IMR-90 (cell line): Measurements from ENCODE around the gene DOHH.

Experiments
- MAFK ChIP-seq: IDR thresholded peaks from 2 replicates; pipeline ENCODE4 v1.6.1; 2012; ENCODE audit warnings: low read depth, low read length, improper control_type of control experiment
- MAZ ChIP-seq: IDR thresholded peaks from 2 replicates; pipeline ENCODE4 v1.6.1; 2012; ENCODE audit warnings: low read depth, mild to moderate bottlenecking, low read length, improper control_type of control experiment, moderate library complexity, borderline replicate concordance
- NFE2L2 ChIP-seq: fragments of 150-350 bp; IDR thresholded peaks from 2 replicates; pipeline ENCODE4 v1.6.1; 2016; ENCODE audit warnings: low read depth, mild to moderate bottlenecking, low read length
- POLR2A ChIP-seq: IDR thresholded peaks from 2 replicates; pipeline ENCODE4 v1.6.1; 2012; ENCODE audit warnings: mild to moderate bottlenecking, low read depth, low read length
- RAD21 ChIP-seq: IDR thresholded peaks from 2 replicates; pipeline ENCODE4 v1.6.1; 2012; ENCODE audit warnings: low read length, improper control_type of control experiment
- RCOR1 ChIP-seq: IDR thresholded peaks from 2 replicates; pipeline ENCODE4 v1.6.1; 2012; ENCODE audit warnings: mild to moderate bottlenecking, low read length, improper control_type of control experiment; ENCODE audit not compliant: insufficient replicate concordance
- RFX5 ChIP-seq: IDR thresholded peaks from 2 replicates; pipeline ENCODE4 v1.8.0; 2012; ENCODE audit warnings: low read depth, mild to moderate bottlenecking, low read length, moderate library complexity
- SMC3 ChIP-seq: fragments of 150-350 bp; IDR thresholded peaks from 2 replicates; pipeline ENCODE4 v1.6.1; 2016; ENCODE audit warnings: low read depth, mild to moderate bottlenecking, antibody characterized with exemption, low read length, moderate library complexity
- TF ChIP-seq, protein P1 (sequence below): conservative IDR thresholded peaks from 2 replicates; pipeline ENCODE4 v1.5.1; 2012; ENCODE audit warnings: mild to moderate bottlenecking, low read depth, low read length, improper control_type of control experiment
- TF ChIP-seq, protein P2 (sequence below): fragments of 150-350 bp; IDR thresholded peaks from 2 replicates; pipeline ENCODE4 v1.6.1; 2016; ENCODE audit warnings: low read depth, mild to moderate bottlenecking, low read length, moderate library complexity, borderline replicate concordance
- TF ChIP-seq, protein P3 (sequence below): fragments of 150-350 bp; IDR thresholded peaks from 2 replicates; pipeline ENCODE4 v1.6.1; 2017; ENCODE audit warnings: mild to moderate bottlenecking, antibody characterized with exemption, low read length, low read depth

DNA sequence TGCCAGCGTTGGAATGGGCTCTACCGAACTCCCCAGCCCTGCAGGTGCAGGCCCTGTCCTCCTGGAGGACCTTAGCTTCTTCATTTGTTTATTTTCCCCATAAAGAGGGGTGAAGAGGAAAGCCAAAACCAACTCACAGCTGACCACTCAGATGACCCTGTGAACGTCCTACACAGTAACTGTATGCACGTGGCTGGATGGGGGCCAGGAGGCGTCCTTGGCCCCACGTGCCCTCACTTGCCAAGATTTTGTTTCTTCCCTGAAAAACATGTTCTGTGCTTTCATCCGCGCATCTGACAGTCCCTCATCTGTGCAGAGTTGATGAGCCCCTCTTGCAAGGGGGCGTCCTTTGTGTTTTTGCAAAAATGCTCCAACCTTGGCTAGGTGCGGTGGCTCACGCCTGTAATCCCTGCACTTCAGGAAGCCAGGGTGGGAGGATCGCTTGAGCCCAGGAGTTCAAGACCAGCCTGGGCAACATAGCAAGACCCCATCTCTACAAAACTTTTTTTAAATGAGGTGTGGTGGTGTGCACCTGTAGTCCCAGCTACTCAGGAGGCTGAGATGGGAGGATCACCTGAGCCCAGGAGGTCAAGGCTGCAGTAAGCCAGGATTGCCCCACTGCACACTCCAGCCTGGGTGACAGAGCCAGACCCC is 33.2 kb upstream of the DOHH start:
- TF ChIP-seq, protein P1, sequence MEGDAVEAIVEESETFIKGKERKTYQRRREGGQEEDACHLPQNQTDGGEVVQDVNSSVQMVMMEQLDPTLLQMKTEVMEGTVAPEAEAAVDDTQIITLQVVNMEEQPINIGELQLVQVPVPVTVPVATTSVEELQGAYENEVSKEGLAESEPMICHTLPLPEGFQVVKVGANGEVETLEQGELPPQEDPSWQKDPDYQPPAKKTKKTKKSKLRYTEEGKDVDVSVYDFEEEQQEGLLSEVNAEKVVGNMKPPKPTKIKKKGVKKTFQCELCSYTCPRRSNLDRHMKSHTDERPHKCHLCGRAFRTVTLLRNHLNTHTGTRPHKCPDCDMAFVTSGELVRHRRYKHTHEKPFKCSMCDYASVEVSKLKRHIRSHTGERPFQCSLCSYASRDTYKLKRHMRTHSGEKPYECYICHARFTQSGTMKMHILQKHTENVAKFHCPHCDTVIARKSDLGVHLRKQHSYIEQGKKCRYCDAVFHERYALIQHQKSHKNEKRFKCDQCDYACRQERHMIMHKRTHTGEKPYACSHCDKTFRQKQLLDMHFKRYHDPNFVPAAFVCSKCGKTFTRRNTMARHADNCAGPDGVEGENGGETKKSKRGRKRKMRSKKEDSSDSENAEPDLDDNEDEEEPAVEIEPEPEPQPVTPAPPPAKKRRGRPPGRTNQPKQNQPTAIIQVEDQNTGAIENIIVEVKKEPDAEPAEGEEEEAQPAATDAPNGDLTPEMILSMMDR, result no peak
- TF ChIP-seq MAFK, result no peak
- TF ChIP-seq RAD21, result no peak
- no peak for TF ChIP-seq NFE2L2
- TF ChIP-seq POLR2A, result no peak
- TF ChIP-seq RFX5, result no peak
- TF ChIP-seq, protein P2, sequence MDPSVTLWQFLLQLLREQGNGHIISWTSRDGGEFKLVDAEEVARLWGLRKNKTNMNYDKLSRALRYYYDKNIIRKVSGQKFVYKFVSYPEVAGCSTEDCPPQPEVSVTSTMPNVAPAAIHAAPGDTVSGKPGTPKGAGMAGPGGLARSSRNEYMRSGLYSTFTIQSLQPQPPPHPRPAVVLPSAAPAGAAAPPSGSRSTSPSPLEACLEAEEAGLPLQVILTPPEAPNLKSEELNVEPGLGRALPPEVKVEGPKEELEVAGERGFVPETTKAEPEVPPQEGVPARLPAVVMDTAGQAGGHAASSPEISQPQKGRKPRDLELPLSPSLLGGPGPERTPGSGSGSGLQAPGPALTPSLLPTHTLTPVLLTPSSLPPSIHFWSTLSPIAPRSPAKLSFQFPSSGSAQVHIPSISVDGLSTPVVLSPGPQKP, result no peak
- TF ChIP-seq RCOR1, result no peak
- no peak for TF ChIP-seq MAZ
- TF ChIP-seq, protein P3, sequence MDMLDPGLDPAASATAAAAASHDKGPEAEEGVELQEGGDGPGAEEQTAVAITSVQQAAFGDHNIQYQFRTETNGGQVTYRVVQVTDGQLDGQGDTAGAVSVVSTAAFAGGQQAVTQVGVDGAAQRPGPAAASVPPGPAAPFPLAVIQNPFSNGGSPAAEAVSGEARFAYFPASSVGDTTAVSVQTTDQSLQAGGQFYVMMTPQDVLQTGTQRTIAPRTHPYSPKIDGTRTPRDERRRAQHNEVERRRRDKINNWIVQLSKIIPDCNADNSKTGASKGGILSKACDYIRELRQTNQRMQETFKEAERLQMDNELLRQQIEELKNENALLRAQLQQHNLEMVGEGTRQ, result no peak
- no peak for TF ChIP-seq SMC3
